Measurements from ENCODE around the gene TSG101. TPM values are rescaled to one million over a fixed set of nuclear protein-coding genes. Genes with fewer than 3 reads are reported as not detected.

The TSG101 gene
- total and polyA plus RNA-seq, 2 experiments from 2014 or later, result 78.6 to 105 TPM

DNA sequence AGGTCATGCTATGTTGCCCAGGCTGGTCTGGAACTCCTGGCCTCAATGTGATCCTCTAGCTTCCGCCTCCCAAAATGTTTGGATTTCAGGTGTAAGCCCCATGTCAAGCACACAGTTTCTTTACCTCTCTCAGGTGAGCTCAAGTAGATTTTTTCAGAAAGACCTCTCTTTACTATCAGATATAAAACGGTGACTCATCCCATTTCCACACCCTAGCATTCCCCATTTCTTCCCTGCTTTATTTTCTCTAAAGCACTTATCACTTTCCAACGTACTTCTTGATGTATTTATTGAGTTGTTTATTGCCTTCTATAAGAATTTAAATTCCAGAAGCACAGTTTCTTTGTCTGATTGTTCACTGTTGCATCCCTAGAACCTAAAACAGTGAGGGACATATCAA, 3.7 kb downstream of the TSG101 start:
- no peaks in the 10 kb centered on the region for H3K9me3 ChIP-seq (ENCODE audit: low read depth)

GRCh38 chr11:18522388-18522787, 4.4 kb downstream of the TSG101 start:
- no peak overlapping the region for H3K27ac ChIP-seq
- no peak overlapping the region for H2AFZ ChIP-seq
- H3K4me1 ChIP-seq (ENCODE audit: insufficient read depth), result peaks cover 15% of the 10 kb centered on the region
- no peak overlapping the region for H3K4me3 ChIP-seq
- no peaks in the 10 kb centered on the region for H3K36me3 ChIP-seq (replicated peaks; ENCODE audit: insufficient read depth, low read depth)
- no peaks in the 10 kb centered on the region for H3K27me3 ChIP-seq
- peaks cover 28% of the 10 kb centered on the region for H4K20me1 ChIP-seq (ENCODE audit: insufficient read depth, poor library complexity, severe bottlenecking)
- TF ChIP-seq, protein P1, sequence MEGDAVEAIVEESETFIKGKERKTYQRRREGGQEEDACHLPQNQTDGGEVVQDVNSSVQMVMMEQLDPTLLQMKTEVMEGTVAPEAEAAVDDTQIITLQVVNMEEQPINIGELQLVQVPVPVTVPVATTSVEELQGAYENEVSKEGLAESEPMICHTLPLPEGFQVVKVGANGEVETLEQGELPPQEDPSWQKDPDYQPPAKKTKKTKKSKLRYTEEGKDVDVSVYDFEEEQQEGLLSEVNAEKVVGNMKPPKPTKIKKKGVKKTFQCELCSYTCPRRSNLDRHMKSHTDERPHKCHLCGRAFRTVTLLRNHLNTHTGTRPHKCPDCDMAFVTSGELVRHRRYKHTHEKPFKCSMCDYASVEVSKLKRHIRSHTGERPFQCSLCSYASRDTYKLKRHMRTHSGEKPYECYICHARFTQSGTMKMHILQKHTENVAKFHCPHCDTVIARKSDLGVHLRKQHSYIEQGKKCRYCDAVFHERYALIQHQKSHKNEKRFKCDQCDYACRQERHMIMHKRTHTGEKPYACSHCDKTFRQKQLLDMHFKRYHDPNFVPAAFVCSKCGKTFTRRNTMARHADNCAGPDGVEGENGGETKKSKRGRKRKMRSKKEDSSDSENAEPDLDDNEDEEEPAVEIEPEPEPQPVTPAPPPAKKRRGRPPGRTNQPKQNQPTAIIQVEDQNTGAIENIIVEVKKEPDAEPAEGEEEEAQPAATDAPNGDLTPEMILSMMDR (IDR thresholded peaks at IDR 0.05; ENCODE audit: poor library complexity), result no peak
- TF ChIP-seq EZH2phosphoT487 (IDR thresholded peaks at IDR 0.05; ENCODE audit: low read depth, severe bottlenecking, unreplicated experiment), result no peak
- peak; percentile 18 for DNase-seq (ENCODE audit: low spot score)
- H3K79me2 ChIP-seq, result peaks cover 84% of the 10 kb centered on the region
- no peak overlapping the region for H3K4me2 ChIP-seq
- no peaks in the 10 kb centered on the region for H3K9me2 ChIP-seq (replicated peaks; ENCODE audit: insufficient read depth)
- WGBS (ENCODE audit: low lambda C conversion rate, missing lambda C conversion rate), result 64% methylated on average over 4 of the region's 4 CpGs
- no peaks in the 10 kb centered on the region for H3K9me3 ChIP-seq (ENCODE audit: low read depth)

More for the DNA sequence above, 3.7 kb downstream of the TSG101 start:
- 81% methylated on average over 3 of the region's 3 CpGs for WGBS (ENCODE audit: low lambda C conversion rate, missing lambda C conversion rate)
- H3K4me2 ChIP-seq, result no peak overlapping the region
- peaks cover 83% of the 10 kb centered on the region for H3K79me2 ChIP-seq
- H3K9me2 ChIP-seq (replicated peaks; ENCODE audit: insufficient read depth), result no peaks in the 10 kb centered on the region
- H3K27ac ChIP-seq, result no peak overlapping the region
- H3K4me3 ChIP-seq, result no peak overlapping the region
- no peaks in the 10 kb centered on the region for H3K27me3 ChIP-seq
- H4K20me1 ChIP-seq (ENCODE audit: insufficient read depth, poor library complexity, severe bottlenecking), result peaks cover 25% of the 10 kb centered on the region
- DNase-seq (ENCODE audit: low spot score), result no peak
- H3K4me1 ChIP-seq (ENCODE audit: insufficient read depth), result peaks cover 20% of the 10 kb centered on the region
- TF ChIP-seq, protein P1 (IDR thresholded peaks at IDR 0.05; ENCODE audit: poor library complexity), result no peak
- no peak for TF ChIP-seq EZH2 (IDR thresholded peaks at IDR 0.05; ENCODE audit: borderline replicate concordance)
- TF ChIP-seq EZH2phosphoT487 (IDR thresholded peaks at IDR 0.05; ENCODE audit: low read depth, severe bottlenecking, unreplicated experiment), result no peak
- no peaks in the 10 kb centered on the region for H3K36me3 ChIP-seq (replicated peaks; ENCODE audit: insufficient read depth, low read depth)
- no peak overlapping the region for H2AFZ ChIP-seq

GRCh38 chr11:18521122-18521521, 5.6 kb downstream of the TSG101 start:
- Histone ChIP-seq H3K4me3 (no peak overlapping the region), H3K9me3 (ENCODE audit: low read depth) (no peaks in the 10 kb centered on the region), H3K36me3 (replicated peaks; ENCODE audit: insufficient read depth, low read depth) (no peaks in the 10 kb centered on the region), H3K4me1 (ENCODE audit: insufficient read depth) (peaks cover 15% of the 10 kb centered on the region), H3K4me2 (no peak overlapping the region), H3K27ac (no peak overlapping the region), H3K27me3 (no peaks in the 10 kb centered on the region), H2AFZ (no peak overlapping the region), H3K9me2 (replicated peaks; ENCODE audit: insufficient read depth) (no peaks in the 10 kb centered on the region), H4K20me1 (ENCODE audit: insufficient read depth, poor library complexity, severe bottlenecking) (peaks cover 28% of the 10 kb centered on the region), H3K79me2 (peaks cover 80% of the 10 kb centered on the region)
- 84% methylated on average over 3 of the region's 3 CpGs for WGBS (ENCODE audit: low lambda C conversion rate, missing lambda C conversion rate)
- TF ChIP-seq, protein P1 (IDR thresholded peaks at IDR 0.05; ENCODE audit: poor library complexity), result no peak
- TF ChIP-seq EZH2 (IDR thresholded peaks at IDR 0.05; ENCODE audit: borderline replicate concordance), result no peak
- no peak for TF ChIP-seq EZH2phosphoT487 (IDR thresholded peaks at IDR 0.05; ENCODE audit: low read depth, severe bottlenecking, unreplicated experiment)
- DNase-seq (ENCODE audit: low spot score), result no peak

DNA sequence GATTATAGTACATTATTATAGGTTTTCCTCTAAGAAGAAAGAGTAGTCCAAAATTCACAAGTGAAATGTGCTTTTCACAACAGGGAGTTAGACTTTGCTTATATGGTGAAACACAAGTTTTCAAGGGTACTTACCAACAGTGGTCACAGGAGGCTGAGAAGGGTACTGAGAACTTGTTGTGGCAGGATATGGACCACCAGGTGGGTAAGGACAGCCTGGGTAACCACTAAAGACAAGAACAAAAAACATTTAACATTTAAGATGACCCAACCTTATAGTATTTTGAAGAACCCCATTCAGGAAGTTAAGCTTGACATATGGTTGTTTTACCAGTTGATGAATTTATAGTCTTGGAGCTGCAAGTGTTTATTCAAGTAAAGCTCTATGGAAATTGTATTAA, 24.4 kb downstream of the TSG101 start:
- peaks cover 11% of the 10 kb centered on the region for H3K36me3 ChIP-seq (replicated peaks; ENCODE audit: insufficient read depth, low read depth)
- H3K27me3 ChIP-seq, result no peaks in the 10 kb centered on the region
- H3K27ac ChIP-seq, result no peak overlapping the region
- no peak overlapping the region for H3K4me2 ChIP-seq
- H3K9me3 ChIP-seq (ENCODE audit: low read depth), result no peaks in the 10 kb centered on the region
- TF ChIP-seq, protein P1 (IDR thresholded peaks at IDR 0.05; ENCODE audit: poor library complexity), result no peak
- TF ChIP-seq EZH2 (IDR thresholded peaks at IDR 0.05; ENCODE audit: borderline replicate concordance) (no peak), EZH2phosphoT487 (IDR thresholded peaks at IDR 0.05; ENCODE audit: low read depth, severe bottlenecking, unreplicated experiment) (no peak)
- H3K4me3 ChIP-seq, result no peak overlapping the region
- H3K9me2 ChIP-seq (replicated peaks; ENCODE audit: insufficient read depth), result no peaks in the 10 kb centered on the region
- H3K79me2 ChIP-seq, result no peaks in the 10 kb centered on the region
- H4K20me1 ChIP-seq (ENCODE audit: insufficient read depth, poor library complexity, severe bottlenecking), result no peaks in the 10 kb centered on the region
- no peak for DNase-seq (ENCODE audit: low spot score)
- no peaks in the 10 kb centered on the region for H3K4me1 ChIP-seq (ENCODE audit: insufficient read depth)
- no peak overlapping the region for H2AFZ ChIP-seq
